C1 segment of cervical spinal cord (tissue), 14 donors: Measurements from ENCODE around the gene SPRY4.
"Not testable (repeated sequence)": the region's sequence is repeated elsewhere in the genome, so short reads cannot be mapped to it uniquely, and the experiment has no call there.

Experiments used
- DNase-seq, 14 donors: peaks; one replicate each; lab custom pipeline; 2025; lab: John Stamatoyannopoulos, UW

SPRY4 gene

GRCh38 chr5:142315096-142315900 lies 9.5 kb downstream of the SPRY4 start:
- no peak for DNase-seq

GRCh38 chr5:142314606-142315005 lies 10.2 kb downstream of the SPRY4 start:
- DNase-seq, result no peak

- DNase-seq, result no peak
These were observed 10.7 kb downstream of the SPRY4 start for GRCh38 chr5:142314109-142314508.

- no peak for DNase-seq
These were observed 11.1 kb downstream of the SPRY4 start for GRCh38 chr5:142313682-142314081.

- DNase-seq, result no peak
These were observed 11.5 kb downstream of the SPRY4 start for GRCh38 chr5:142313275-142313674.

- DNase-seq, result no peak
These were observed 12.4 kb downstream of the SPRY4 start for GRCh38 chr5:142312399-142312798.

GRCh38 chr5:142311725-142312124 lies 13.1 kb downstream of the SPRY4 start:
- DNase-seq, result no peak

GRCh38 chr5:142310803-142311202 lies 14.0 kb downstream of the SPRY4 start:
- DNase-seq, result no peak

- DNase-seq, result no peak
These were observed 15.0 kb downstream of the SPRY4 start for GRCh38 chr5:142309747-142310318.

- no peak for DNase-seq
These were observed 16.5 kb downstream of the SPRY4 start for GRCh38 chr5:142308358-142308757.

- no peak for DNase-seq
These were observed 17.5 kb downstream of the SPRY4 start for GRCh38 chr5:142307146-142307890.

- no peak for DNase-seq
These were observed 18.7 kb downstream of the SPRY4 start for GRCh38 chr5:142306077-142306502.

- no peak for DNase-seq
These were observed 19.6 kb downstream of the SPRY4 start for GRCh38 chr5:142305211-142305610.

GRCh38 chr5:142304013-142304701 lies 20.7 kb downstream of the SPRY4 start:
- no peak for DNase-seq

GRCh38 chr5:142303565-142303964 lies 21.3 kb downstream of the SPRY4 start:
- DNase-seq, result no peak

- no peak for DNase-seq
These were observed 23.3 kb downstream of the SPRY4 start for GRCh38 chr5:142301540-142301939.

GRCh38 chr5:142300677-142301076 lies 24.1 kb downstream of the SPRY4 start:
- no peak for DNase-seq

GRCh38 chr5:142298789-142299188 lies 26.0 kb downstream of the SPRY4 start:
- DNase-seq, result no peak

- not testable (repeated sequence) for DNase-seq
These were observed 27.0 kb downstream of the SPRY4 start for GRCh38 chr5:142297786-142298185.

GRCh38 chr5:142296914-142297417 lies 27.9 kb downstream of the SPRY4 start:
- DNase-seq, result no peak

GRCh38 chr5:142295960-142296860 lies 28.6 kb downstream of the SPRY4 start:
- DNase-seq, result no peak
